Loucy (cell line): ENCODE data around the gene UBE2G1.
A peak's percentile ranks its signal among the peaks of the same experiment; 100 is the strongest.

Source experiments
- H2AFZ ChIP-seq: fragments of 200-600 bp; sonication (generic); 2 replicates; pipeline ENCODE4 v1.6.0; 2016; ENCODE audit warnings: antibody characterized with exemption, mild to moderate bottlenecking, low read length, moderate library complexity
- H3F3A ChIP-seq: fragments of 200-600 bp; 2 replicates; pipeline ENCODE4 v1.6.0; 2016; ENCODE audit warnings: antibody characterized with exemption, low read depth, mild to moderate bottlenecking
- H3K27me3 ChIP-seq: fragments of 200-600 bp; sonication (generic); 2 replicates; pipeline ENCODE4 v1.6.1; 2014; ENCODE audit warnings: low read length, mild to moderate bottlenecking; ENCODE audit not compliant: insufficient read depth, poor library complexity, severe bottlenecking
- H3K36me3 ChIP-seq: fragments of 200-600 bp; sonication (generic); 2 replicates; pipeline ENCODE4 v1.6.1; 2016; ENCODE audit warnings: low read length; ENCODE audit not compliant: insufficient read depth
- H3K4me1 ChIP-seq: fragments of 200-600 bp; sonication (generic); 2 replicates; pipeline ENCODE4 v1.5.1; 2014; ENCODE audit warnings: low read length, mild to moderate bottlenecking; ENCODE audit not compliant: insufficient read depth, poor library complexity, severe bottlenecking
- H3K4me2 ChIP-seq: fragments of 200-600 bp; sonication (generic); 2 replicates; pipeline ENCODE4 v1.6.0; 2014; ENCODE audit warnings: antibody characterized with exemption, low read length, low read depth, mild to moderate bottlenecking; ENCODE audit not compliant: poor library complexity, severe bottlenecking
- H3K4me3 ChIP-seq: fragments of 200-600 bp; sonication (generic); 2 replicates; pipeline ENCODE4 v1.5.1; 2014; ENCODE audit warnings: low read length, mild to moderate bottlenecking, mixed read lengths; ENCODE audit not compliant: poor library complexity, severe bottlenecking
- H3K79me2 ChIP-seq: fragments of 200-600 bp; sonication (generic); 2 replicates; pipeline ENCODE4 v1.6.1; 2014; ENCODE audit warnings: low read length; ENCODE audit not compliant: insufficient read depth
- H3K9ac ChIP-seq: fragments of 200-600 bp; sonication (generic); 2 replicates; pipeline ENCODE4 v1.6.0; 2014; ENCODE audit warnings: mild to moderate bottlenecking, low read depth, low read length, moderate library complexity; ENCODE audit not compliant: poor library complexity, severe bottlenecking
- H3K9me2 ChIP-seq: fragments of 200-600 bp; sonication (generic); replicated peaks from 2 replicates; pipeline ENCODE4 v1.6.1; 2016; ENCODE audit warnings: low read depth, low read length, mixed read lengths
- H3K9me3 ChIP-seq: fragments of 200-600 bp; sonication (generic); 2 replicates; pipeline ENCODE4 v1.6.1; 2014; ENCODE audit warnings: mild to moderate bottlenecking, antibody characterized with exemption, low read length, low read depth; ENCODE audit not compliant: insufficient read depth
- H4K20me1 ChIP-seq: fragments of 200-600 bp; sonication (generic); 2 replicates; pipeline ENCODE4 v1.6.0; 2014; ENCODE audit warnings: antibody characterized with exemption, low read length, mild to moderate bottlenecking; ENCODE audit not compliant: insufficient read depth, poor library complexity, severe bottlenecking
- CTCF ChIP-seq: fragments of 200-600 bp; sonication (generic); conservative IDR thresholded peaks from 2 replicates; pipeline ENCODE4 v1.5.1; 2014; ENCODE audit warnings: mild to moderate bottlenecking, antibody characterized with exemption, low read length
- EZH2phosphoT487 ChIP-seq: fragments of 200-600 bp; IDR thresholded peaks from 2 replicates; pipeline ENCODE4 v1.6.1; 2018; ENCODE audit warnings: antibody characterized with exemption, mild to moderate bottlenecking, moderate library complexity, borderline replicate concordance

UBE2G1 gene

GRCh38 chr17:4397840-4398239, 31.4 kb upstream of the UBE2G1 start:
- Histone ChIP-seq H3K27me3 (no peaks in the 10 kb centered on the region), H2AFZ (no peak overlapping the region), H3K9me2 (no peaks in the 10 kb centered on the region), H3K4me3 (no peak overlapping the region), H3K4me1 (peaks cover 8% of the 10 kb centered on the region), H4K20me1 (no peaks in the 10 kb centered on the region), H3K9ac (no peak overlapping the region), H3K4me2 (no peak overlapping the region), H3K79me2 (no peaks in the 10 kb centered on the region), H3F3A (no peaks in the 10 kb centered on the region), H3K9me3 (no peaks in the 10 kb centered on the region), H3K36me3 (no peaks in the 10 kb centered on the region)
- TF ChIP-seq CTCF = no peak
- no peak for TF ChIP-seq EZH2phosphoT487

GRCh38 chr17:4395111-4395478, 28.6 kb upstream of the UBE2G1 start:
- H3K9ac ChIP-seq = no peak overlapping the region
- no peak overlapping the region for H2AFZ ChIP-seq
- no peaks in the 10 kb centered on the region for H3K27me3 ChIP-seq
- H3F3A ChIP-seq = no peaks in the 10 kb centered on the region
- no peak overlapping the region for H3K4me3 ChIP-seq
- no peaks in the 10 kb centered on the region for H3K36me3 ChIP-seq
- H4K20me1 ChIP-seq = no peaks in the 10 kb centered on the region
- H3K4me1 ChIP-seq = peaks cover 8% of the 10 kb centered on the region
- H3K4me2 ChIP-seq = no peak overlapping the region
- no peaks in the 10 kb centered on the region for H3K9me3 ChIP-seq
- TF ChIP-seq EZH2phosphoT487 (no peak), CTCF (no peak)
- H3K9me2 ChIP-seq = no peaks in the 10 kb centered on the region
- no peaks in the 10 kb centered on the region for H3K79me2 ChIP-seq

- H4K20me1 ChIP-seq = no peaks in the 10 kb centered on the region
- no peaks in the 10 kb centered on the region for H3K79me2 ChIP-seq
- peak overlapping the region; percentile 20 for H3K9ac ChIP-seq
- no peaks in the 10 kb centered on the region for H3K9me2 ChIP-seq
- H3K9me3 ChIP-seq = no peaks in the 10 kb centered on the region
- H3K4me2 ChIP-seq = peak overlapping the region; percentile 17
- H2AFZ ChIP-seq = peak overlapping the region; percentile 7; the same call in 1 of the 2 replicates
- H3K36me3 ChIP-seq = no peaks in the 10 kb centered on the region
- no peak overlapping the region for H3K4me3 ChIP-seq
- no peaks in the 10 kb centered on the region for H3K27me3 ChIP-seq
- H3K4me1 ChIP-seq = peaks cover 8% of the 10 kb centered on the region
- no peaks in the 10 kb centered on the region for H3F3A ChIP-seq
- TF ChIP-seq CTCF (no peak), EZH2phosphoT487 (no peak)
Measured at GRCh38 chr17:4394208-4395110, 28.0 kb upstream of the UBE2G1 start.
